ENCODE data around the gene P2RX7. TPM values are rescaled to one million over a fixed set of nuclear protein-coding genes. Genes with fewer than 3 reads are reported as not detected.
"Not testable (repeated sequence)": the region's sequence is repeated elsewhere in the genome, so short reads cannot be mapped to it uniquely, and the experiment has no call there.

P2RX7 gene
- total RNA-seq, 1 experiment from 2014 or later: not detected

DNA sequence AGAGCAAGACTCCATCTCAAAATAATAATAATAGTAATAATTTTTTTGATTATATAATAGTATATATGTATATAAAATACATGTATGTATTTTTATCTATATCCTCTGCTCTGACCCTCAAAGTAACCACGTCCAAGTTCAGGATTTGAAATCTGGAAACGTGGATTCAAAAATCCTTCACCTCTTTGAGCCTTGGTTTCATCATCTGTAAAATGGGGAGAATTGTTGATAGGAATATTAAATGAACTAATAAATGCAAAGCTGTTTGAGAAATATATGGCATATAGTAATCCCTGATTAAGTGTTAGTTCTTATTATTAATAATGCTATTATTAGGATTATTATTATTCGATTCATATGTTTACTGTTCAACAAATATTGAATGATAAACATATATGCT lies 2.6 kb downstream of the P2RX7 start:
- DNase-seq (ENCODE audit: low spot score): no peak

DNA sequence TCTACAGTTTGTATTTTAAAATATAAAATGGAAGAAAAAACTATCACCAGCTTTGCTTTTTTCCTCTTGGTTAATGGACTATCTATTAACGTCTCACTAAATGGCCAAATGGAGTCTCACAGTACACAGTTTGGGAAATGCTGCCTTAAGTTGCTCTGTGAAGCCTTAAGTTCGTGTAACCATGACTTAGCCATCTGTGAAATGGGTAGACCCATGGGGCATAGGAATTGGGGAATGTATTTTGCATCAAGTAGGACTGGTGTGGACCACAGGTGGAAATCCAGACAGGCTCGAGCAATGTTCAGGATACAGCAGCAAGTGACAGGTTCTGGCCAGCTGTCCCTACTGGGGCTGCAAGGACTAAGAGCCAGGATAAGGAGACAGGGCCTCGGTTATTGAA lies 4.8 kb downstream of the P2RX7 start:
- no peak for DNase-seq (ENCODE audit: low spot score)

DNA sequence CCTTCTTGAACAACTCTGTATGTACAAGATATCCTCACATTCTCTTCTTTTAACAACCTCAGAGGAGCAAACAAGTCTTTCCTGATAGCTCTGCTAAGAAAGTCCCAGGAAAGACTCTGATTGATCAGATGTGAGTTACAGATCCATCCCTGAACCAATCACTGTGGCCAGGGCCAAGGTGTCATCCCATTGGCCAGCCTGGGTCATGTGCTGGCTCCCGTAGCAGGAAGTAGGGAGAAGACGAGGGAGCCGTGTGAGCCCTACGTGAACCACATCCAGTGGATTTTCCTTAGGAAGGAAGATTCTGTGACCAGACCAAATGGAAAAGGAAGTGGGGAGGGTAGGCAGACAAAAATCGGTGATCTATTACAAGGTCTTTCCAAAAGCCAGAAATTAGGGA lies 5.6 kb downstream of the P2RX7 start:
- no peak for DNase-seq (ENCODE audit: low spot score)

DNA sequence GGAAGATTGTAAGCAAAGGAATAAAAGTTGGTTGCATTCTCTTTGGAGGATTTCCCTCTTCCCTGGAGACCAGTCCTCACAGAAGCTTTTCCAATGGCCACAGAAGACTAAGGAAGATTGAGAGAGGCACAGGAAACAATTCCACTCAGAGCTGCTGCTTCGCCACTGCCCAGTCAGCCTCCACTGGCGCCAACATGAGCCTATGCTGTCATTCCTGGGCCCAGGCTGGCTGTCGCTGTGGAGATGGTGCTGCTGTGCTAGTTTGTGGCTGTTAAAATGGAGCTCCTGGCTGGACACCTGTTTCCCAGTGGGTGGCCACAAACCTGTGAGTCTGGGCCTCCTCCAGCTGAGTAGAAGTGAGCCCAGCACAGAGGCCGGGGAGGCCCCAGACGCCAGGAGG lies 6.6 kb downstream of the P2RX7 start:
- no peak for DNase-seq (ENCODE audit: low spot score)

DNA sequence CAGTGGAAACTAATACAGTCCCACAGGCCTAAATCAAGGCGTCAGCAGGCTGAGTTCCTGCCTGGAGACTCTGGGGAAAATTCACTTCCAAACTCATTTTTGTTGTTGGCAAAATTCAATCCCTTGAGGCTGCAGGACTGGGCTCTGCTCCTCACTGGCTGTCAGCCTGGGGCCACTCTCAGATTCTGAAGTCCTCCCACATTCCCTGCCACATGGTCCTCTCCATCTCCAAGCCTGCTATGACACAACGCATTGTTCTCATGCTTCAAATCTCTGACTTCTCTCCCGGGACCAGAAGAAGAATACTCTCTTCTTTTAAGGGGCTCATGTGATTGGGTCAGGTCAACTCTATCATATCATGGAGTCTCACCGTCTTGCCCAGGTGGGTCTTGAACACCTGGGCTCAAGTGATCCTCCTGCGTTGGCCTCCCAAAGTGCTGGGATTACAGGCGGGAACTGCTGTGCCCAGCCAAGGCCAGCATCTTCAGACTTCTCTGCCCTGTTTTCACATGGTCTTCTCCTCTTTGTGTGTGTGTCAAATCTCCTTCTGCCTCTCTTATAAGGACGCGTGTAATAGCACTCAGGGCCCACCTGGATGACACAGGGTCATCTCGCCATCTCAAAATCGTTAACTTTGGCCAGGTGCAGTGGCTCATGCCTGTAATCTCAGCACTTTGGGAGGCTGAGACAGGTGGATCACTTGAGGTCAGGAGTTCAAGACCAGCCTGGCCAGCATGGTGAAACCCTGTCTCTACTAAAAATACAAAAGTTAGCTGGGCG lies 9.7 kb downstream of the P2RX7 start:
- DNase-seq (ENCODE audit: low spot score): no peak

DNA sequence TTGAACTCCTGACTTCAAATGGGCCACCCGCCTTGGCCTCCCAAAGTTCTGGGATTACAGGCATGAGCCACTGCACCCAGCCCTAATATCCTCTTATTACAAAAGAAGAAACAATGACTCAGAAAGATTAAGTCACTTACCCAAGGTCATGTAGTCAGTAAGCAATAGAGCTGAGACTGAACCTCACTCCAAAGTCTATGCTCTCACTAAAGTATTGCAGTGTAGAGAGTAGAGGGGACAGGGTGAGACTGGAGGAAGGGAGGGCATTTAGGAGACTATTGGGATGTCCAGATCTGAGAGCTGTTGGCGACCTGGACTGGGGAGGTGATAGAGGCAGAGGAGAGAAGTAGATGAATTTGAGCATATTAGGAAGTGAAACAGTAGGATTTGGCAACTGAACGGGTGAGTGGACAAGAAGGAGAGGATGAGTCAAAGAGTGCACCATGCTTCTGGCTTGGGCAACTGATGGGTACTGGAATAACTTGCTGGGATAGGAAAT lies 11.8 kb downstream of the P2RX7 start:
- DNase-seq (ENCODE audit: low spot score): no peak

DNA sequence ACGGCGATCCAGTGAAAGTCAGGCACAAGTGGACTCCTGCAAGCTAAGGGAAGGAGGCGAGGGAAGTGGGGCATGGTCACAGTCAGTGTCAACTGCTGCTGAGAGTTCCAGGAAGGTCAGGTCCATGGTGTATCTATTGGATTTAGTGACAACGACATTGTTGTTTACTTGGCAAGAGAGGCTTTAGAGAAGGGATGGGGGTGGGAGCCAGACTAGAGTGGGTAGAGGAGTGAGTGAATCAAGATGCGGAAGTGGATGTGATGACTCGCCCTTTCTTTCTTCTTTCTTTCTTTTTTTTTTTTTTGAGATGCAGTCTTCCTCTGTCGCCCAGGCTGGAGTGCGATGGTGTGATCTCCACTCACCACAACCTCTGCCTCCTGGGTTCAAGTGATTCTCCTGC lies 12.5 kb downstream of the P2RX7 start:
- DNase-seq (ENCODE audit: low spot score): no peak

DNA sequence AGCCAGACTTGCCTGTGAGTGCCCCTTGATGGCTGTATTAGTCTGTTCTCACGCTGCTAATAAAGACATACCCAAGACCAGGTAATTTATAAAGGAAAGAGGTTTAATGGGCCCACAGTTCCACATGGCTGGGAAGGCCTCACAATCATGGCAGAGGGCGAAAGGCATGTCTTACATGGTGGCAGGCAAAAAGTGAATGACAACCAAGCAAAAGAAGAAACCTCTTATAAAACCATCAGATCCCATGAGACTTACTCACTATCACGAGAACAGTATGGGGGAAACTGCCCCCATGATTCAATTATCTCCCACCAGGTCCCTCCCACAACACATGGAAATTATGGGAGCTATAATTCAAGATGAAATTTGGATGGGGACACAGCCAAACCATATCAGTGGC lies 16.6 kb downstream of the P2RX7 start:
- not testable (repeated sequence) for DNase-seq (ENCODE audit: low spot score)

DNA sequence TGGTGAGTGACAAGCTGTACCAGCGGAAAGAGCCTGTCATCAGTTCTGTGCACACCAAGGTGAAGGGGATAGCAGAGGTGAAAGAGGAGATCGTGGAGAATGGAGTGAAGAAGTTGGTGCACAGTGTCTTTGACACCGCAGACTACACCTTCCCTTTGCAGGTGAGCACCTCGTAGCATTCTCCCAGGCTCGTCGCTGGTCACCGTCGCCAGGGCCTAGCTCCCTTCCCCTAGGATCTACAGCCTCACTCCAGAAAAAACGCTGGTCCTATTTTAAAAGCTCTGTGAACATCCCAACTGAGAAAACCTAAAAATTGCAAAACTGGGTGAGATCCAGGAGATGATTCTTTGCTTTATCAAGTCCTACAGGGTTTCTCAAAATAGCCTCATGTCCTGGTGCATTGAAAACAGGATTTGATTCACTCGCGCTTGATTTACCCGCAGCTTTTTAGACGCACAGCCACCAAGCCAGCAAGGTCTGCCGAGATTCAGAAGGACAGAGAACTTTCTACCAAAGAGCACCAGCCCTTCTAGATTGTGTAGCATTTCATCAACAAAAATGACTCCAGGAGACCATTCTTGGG lies 22.2 kb downstream of the P2RX7 start:
- DNase-seq (ENCODE audit: low spot score): no peak

DNA sequence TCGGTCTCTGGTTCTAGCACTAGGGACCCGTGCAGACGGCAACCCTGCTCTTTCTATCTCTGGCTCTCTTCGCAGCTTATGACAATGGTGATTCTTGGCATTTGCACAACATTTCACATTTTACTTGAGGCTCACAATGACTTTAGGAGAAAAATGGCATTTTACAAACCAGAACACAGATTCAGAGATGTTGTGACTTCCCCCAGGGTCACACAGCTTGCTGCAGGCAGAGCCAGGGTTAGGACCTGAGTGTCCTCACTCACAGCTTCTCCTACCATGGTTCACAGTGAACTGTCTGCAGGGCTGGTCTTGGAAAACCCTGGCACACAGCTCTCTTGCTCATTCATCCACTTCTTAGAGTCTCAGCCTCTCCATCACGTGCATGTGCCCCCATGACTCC lies 23.7 kb downstream of the P2RX7 start:
- DNase-seq (ENCODE audit: low spot score): no peak

DNA sequence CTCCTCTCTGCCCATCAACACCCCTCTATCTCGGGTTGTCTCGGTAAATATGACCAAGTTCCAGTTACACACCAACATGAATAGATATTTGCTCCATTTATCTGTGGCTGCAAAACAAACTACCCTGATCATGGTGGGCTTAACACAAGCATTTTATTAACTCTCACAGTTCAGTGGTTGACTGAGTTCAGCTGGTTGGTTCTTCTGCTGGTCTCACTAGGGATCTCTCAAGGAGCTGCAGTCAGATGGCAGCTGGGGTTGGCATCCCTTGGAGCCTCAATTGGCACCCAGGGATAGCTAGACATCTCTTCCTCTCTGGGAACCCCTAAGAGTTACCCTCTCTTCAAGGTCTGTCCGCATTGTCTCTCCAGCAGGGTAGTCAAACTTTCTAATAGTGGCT lies 25.4 kb downstream of the P2RX7 start:
- no peak for DNase-seq (ENCODE audit: low spot score)

DNA sequence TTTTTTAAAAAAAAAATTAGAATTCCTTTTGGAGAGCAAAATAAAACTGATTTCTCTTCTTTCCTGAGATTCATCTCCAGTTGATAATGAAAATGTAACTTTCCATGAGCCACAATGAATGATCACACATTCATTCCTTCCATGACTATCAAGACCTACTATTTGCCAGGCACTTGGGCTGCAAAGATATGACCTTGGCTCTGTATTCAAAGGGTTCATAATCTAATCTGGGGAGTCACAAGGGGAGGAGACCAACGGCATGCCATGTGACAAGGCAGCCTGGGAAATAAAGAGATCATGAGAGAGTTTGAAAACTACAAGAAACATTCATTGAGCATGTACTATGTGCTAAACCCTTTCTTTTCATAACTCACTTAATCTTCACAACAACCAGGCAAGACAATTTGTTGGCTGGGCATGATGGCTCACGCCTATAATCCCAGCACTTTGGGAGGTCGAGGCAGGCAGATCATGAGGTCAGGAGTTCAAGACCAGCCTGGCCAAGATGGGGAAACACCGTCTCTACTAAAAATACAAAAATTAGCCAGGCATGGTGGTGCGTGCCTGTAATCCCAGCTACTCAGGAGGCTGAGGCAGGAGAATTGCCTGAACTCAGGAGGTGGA lies 26.2 kb downstream of the P2RX7 start:
- DNase-seq (ENCODE audit: low spot score): not testable (repeated sequence)

DNA sequence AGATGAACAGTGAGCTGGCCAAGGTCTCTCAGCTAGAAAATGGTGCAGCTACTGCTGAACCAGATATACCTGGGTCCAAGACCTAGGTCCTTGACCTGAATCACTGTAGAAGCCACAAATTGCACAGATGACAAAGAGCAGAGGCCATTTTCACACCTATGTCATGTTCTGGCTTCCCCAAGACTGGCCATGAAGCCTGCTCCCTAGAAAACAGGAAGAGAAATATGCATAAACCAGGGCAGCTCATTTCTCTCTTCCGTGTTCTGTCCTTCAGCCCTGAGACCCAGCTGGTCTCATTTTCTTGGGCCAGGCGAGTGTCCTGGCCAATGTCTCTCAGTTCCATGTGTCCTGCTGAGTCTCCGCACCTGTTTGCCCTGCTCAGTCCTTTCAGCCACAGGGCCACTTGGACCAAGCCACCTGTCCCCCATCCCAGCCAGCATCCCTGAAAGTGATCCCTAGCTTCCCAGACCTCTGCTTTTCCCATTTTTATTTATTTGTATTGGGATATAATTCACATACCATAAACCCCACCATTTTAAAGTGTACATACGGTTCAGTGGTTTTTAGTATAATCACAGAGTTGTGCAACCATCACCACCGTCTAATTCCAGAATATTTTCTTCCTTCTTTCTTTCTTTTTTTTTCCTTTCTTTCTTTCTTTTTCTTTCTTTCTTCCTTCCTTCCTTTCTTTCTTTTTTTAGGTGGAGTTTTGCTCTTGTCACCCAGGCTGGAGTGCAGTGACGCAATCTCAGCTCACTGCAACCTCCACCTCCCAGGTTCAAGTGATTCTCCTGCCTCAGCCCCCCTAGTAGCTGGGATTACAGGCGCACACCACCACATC lies 27.0 kb downstream of the P2RX7 start:
- DNase-seq (ENCODE audit: low spot score): no peak

DNA sequence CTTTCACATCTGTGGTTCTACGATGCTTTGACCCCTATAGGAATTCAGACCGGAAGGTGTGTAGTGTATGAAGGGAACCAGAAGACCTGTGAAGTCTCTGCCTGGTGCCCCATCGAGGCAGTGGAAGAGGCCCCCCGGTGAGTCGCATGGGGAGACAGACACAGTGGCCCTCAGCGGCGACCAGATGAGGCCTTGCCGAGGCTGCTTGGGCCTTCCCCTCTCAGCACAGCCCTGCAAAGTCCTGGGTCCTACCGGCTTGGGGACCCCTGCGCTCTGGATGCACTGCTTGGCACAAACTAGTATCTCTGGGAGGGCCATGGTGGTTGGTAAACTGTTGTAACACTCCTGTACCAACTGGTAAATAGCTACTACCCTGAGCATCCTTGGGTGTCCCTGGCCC lies 29.7 kb downstream of the P2RX7 start:
- DNase-seq (ENCODE audit: low spot score): no peak

DNA sequence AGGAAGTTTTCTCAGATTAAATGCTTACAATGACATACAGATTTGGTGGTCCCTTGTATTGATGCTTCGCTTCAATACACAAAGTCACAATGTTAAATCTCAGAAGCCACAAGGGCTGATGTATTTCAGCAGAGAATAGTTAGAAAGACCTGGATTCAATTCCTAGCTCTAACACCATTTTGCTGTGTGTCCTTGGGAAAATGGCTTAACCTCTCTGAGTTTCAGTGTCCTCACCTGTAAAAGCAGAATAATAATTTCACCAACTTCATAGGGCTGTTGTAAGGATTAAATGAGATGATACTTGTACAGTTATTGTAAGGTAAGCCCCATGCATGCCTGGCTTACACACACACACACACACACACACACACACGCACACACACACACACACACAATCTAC lies 30.3 kb downstream of the P2RX7 start:
- no peak for DNase-seq (ENCODE audit: low spot score)

DNA sequence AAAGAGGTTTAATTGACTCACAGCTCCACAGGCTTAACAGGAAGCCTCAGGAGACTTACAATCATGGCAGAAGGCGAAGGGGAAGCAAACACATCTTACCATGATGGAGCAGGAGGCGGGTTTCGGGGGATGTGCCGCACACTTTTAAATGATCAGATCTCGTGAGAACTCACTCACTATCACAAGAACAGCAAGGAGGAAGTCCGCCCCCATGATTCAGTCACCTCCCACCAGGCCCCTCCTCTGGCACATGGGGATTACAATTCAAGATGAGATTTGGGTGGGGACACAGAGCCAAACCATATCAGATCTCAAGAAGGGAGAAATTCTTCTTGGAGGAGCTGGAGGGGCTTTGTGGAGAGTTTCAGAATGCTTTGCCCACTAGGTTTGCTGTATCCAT lies 32.2 kb downstream of the P2RX7 start:
- not testable (repeated sequence) for DNase-seq (ENCODE audit: low spot score)

DNA sequence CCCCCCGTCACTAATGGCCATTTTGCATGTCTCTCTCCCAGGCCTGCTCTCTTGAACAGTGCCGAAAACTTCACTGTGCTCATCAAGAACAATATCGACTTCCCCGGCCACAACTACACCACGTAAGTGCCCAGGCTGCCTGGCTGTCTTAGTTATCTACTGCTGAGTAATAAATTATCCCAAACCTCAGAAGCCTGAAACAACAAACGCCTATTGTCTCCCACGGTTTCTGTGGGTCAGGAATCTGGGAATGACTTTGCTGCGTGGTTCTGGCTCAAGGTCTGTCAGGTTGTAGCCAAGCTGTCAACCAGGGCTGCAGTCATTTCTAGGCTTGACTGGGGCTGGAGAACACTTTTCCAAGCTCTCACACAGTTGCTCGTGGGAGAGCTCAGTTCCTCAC lies 32.6 kb downstream of the P2RX7 start:
- DNase-seq (ENCODE audit: low spot score): no peak

DNA sequence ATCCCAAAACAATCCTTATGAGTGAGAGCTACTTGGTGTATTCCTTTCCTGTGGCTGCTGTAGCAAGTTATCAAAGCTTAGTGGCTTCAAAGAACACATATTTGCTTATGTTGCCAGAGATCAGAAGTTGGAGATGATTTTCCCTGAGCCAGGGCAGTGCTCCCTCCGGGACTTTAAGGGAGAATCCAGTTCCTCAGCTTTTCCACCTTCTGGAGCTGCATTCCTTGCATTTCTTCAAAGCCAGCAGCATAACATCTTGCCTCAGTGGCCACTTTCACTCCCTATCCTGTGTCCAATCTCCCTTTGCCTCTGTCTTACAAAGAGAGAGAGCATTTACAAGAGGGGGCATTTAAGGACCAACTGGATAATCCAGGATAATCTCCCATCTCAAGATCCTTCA lies 33.7 kb downstream of the P2RX7 start:
- DNase-seq (ENCODE audit: low spot score): no peak

DNA sequence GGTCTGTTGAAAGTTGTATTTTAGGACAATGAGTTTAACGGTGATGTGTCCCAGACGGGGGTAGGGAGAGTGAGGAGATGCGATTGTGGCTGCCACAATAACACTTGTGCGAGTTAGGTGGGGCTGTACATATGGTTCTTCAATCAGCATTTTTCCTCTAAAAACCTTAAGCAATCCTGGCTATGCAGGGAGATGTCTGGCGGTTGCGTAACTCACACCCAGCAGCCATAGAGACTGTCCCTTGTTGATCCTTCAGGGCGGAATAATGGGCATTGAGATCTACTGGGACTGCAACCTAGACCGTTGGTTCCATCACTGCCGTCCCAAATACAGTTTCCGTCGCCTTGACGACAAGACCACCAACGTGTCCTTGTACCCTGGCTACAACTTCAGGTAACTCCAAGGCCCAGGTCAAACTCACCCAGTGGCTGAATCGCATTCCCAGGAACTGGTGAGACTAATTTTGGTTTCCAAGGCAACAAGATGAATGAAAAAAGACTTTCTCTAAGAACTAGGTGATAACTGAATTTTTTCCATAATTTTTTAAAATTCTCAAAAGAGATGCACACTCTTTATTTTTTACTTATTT lies 34.6 kb downstream of the P2RX7 start:
- DNase-seq (ENCODE audit: low spot score): no peak

DNA sequence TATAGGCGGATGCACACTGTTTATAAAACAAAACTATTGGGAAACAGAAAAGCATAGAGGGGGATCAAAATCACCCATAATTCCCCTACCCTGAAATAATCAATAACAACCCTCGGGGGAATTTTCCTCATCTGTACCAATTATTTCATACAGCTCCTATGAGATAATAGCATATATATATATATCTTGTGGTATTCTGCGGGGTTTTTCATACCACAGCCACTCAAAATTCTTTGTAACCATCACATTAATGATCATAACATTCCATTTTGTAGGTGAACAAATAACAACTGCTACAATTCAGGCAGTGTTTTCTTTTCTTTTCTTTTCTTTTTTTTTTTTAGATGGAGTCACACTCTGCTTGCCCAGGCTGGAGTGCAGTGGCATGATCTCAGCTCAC lies 35.3 kb downstream of the P2RX7 start:
- no peak for DNase-seq (ENCODE audit: low spot score)

DNA sequence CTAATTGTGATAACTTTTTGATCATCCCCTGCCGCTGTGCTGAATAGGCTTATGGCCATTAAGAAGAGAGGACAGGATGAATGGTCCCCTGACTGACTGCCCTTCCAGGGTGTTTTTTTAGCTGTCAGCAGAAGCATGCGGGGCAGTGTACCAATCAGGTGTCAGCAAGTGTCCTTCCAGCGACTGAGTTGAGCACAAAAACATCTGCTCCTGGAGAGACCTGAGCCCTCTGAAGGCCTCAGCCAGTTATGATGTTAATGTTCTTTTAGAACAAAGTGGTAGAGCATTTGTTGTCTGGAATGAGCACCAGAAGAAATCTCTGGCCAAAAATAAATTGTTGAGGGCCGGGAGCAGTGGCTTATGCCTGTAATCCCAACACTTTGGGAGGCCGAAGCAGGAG lies 37.5 kb downstream of the P2RX7 start:
- DNase-seq (ENCODE audit: low spot score): no peak
